Trophoblast cell (in vitro differentiated cells and primary cell): ENCODE data around the gene ZMYND8. TPM values are rescaled to one million over a fixed set of nuclear protein-coding genes. Genes with fewer than 3 reads are reported as not detected.

Experiments
- DNase-seq, 2 donors: peaks; one replicate each; pipeline ENCODE4 v3.0.0-alpha.2; 2016
- H2AFZ ChIP-seq: 2 replicates; pipeline ENCODE4 v1.6.1; 2013; ENCODE audit warnings: low read length, moderate library complexity, mild to moderate bottlenecking; ENCODE audit not compliant: insufficient read depth, poor library complexity
- H2AK5ac ChIP-seq: 2 replicates; pipeline ENCODE4 v1.6.1; 2013; ENCODE audit warnings: mild to moderate bottlenecking, low read length
- H2BK120ac ChIP-seq: 2 replicates; pipeline ENCODE4 v1.6.1; 2013; ENCODE audit warnings: low read length, mild to moderate bottlenecking, moderate library complexity; ENCODE audit not compliant: insufficient read depth, poor library complexity
- H2BK12ac ChIP-seq: 2 replicates; pipeline ENCODE4 v1.6.1; 2013; ENCODE audit warnings: mild to moderate bottlenecking, low read length, moderate library complexity
- H2BK5ac ChIP-seq: 2 replicates; pipeline ENCODE4 v1.6.1; 2013; ENCODE audit warnings: low read length, low read depth, moderate library complexity, mild to moderate bottlenecking; ENCODE audit not compliant: poor library complexity
- H3K14ac ChIP-seq: 2 replicates; pipeline ENCODE4 v1.6.1; 2013; ENCODE audit warnings: mild to moderate bottlenecking, low read length
- H3K18ac ChIP-seq: 2 replicates; pipeline ENCODE4 v1.6.1; 2013; ENCODE audit warnings: mild to moderate bottlenecking, low read length
- H3K23ac ChIP-seq: 2 replicates; pipeline ENCODE4 v1.6.1; 2013; ENCODE audit warnings: low read length
- H3K27ac ChIP-seq: 2 replicates; pipeline ENCODE4 v1.5.1; 2013; ENCODE audit warnings: low read depth, mild to moderate bottlenecking, inconsistent platforms, low read length, moderate library complexity
- H3K27me3 ChIP-seq: 2 replicates; pipeline ENCODE4 v1.6.1; 2013; ENCODE audit warnings: inconsistent platforms, mild to moderate bottlenecking, low read length, moderate library complexity; ENCODE audit not compliant: insufficient read depth
- H3K36me3 ChIP-seq, 2 experiments: 1 replicate in 1 of 2; 2 replicates in 1 of 2; pipeline ENCODE4 v1.6.1; 2013; ENCODE audit warnings: low read length in 2 of 2, mild to moderate bottlenecking in 2 of 2, moderate library complexity in 1 of 2; ENCODE audit not compliant: insufficient read depth in 2 of 2, control insufficient read depth in 1 of 2
- H3K4ac ChIP-seq: 2 replicates; pipeline ENCODE4 v1.6.1; 2013; ENCODE audit warnings: low read depth, mild to moderate bottlenecking, low read length, moderate library complexity
- H3K4me1 ChIP-seq, 2 experiments: 1 replicate in 1 of 2; 2 replicates in 1 of 2; pipeline ENCODE4 v1.6.1; 2013; ENCODE audit warnings: low read length in 2 of 2, mild to moderate bottlenecking in 2 of 2, moderate library complexity in 1 of 2; ENCODE audit not compliant: insufficient read depth in 2 of 2, control insufficient read depth in 1 of 2
- H3K4me2 ChIP-seq: 2 replicates; pipeline ENCODE4 v1.6.1; 2013; ENCODE audit warnings: inconsistent platforms, mild to moderate bottlenecking, low read length, moderate library complexity
- H3K4me3 ChIP-seq: 2 replicates; pipeline ENCODE4 v1.5.1; 2013; ENCODE audit warnings: mild to moderate bottlenecking, low read depth, low read length, inconsistent platforms
- H3K79me1 ChIP-seq: one replicate; pipeline ENCODE4 v1.6.1; 2013; ENCODE audit warnings: low read length
- H3K79me2 ChIP-seq: 2 replicates; pipeline ENCODE4 v1.6.1; 2013; ENCODE audit warnings: low read length, mild to moderate bottlenecking; ENCODE audit not compliant: control insufficient read depth, insufficient read depth, poor library complexity
- H3K9ac ChIP-seq: 2 replicates; pipeline ENCODE4 v1.6.1; 2013; ENCODE audit warnings: mild to moderate bottlenecking, low read length
- H3K9me3 ChIP-seq: 2 replicates; pipeline ENCODE4 v1.6.1; 2013; ENCODE audit warnings: low read depth, mild to moderate bottlenecking, control low read depth, inconsistent platforms, low read length; ENCODE audit not compliant: insufficient read depth
- H4K12ac ChIP-seq: 2 replicates; pipeline ENCODE4 v1.6.1; 2013; ENCODE audit warnings: low read depth, mild to moderate bottlenecking, low read length, moderate library complexity
- H4K8ac ChIP-seq: 2 replicates; pipeline ENCODE4 v1.6.1; 2013; ENCODE audit warnings: low read depth, mild to moderate bottlenecking, low read length, moderate library complexity
- H4K91ac ChIP-seq: one replicate; pipeline ENCODE4 v1.6.1; 2013; ENCODE audit warnings: low read depth, mild to moderate bottlenecking, low read length, moderate library complexity
- WGBS: extraction: QIAGEN DNeasy Blood & Tissue Kit; methylation state at CpG from one replicate; pipeline ENCODE4 v1.1.7; 2013; ENCODE audit warnings: missing lambda C conversion rate; ENCODE audit not compliant: insufficient read length, insufficient coverage; ENCODE audit errors: extremely low coverage; 5-methylcytosine and 5-hydroxymethylcytosine counted together
- polyA plus RNA-seq: library from polyadenylated mRNA; stranded (reverse); fragments of 200-250 nt; gene quantifications from 2 replicates; pipeline ENCODE4 v1.2.3, GENCODE V29; 2013

The ZMYND8 gene
- polyA plus RNA-seq = 44.5 and 45.1 TPM in 2 replicates

DNA sequence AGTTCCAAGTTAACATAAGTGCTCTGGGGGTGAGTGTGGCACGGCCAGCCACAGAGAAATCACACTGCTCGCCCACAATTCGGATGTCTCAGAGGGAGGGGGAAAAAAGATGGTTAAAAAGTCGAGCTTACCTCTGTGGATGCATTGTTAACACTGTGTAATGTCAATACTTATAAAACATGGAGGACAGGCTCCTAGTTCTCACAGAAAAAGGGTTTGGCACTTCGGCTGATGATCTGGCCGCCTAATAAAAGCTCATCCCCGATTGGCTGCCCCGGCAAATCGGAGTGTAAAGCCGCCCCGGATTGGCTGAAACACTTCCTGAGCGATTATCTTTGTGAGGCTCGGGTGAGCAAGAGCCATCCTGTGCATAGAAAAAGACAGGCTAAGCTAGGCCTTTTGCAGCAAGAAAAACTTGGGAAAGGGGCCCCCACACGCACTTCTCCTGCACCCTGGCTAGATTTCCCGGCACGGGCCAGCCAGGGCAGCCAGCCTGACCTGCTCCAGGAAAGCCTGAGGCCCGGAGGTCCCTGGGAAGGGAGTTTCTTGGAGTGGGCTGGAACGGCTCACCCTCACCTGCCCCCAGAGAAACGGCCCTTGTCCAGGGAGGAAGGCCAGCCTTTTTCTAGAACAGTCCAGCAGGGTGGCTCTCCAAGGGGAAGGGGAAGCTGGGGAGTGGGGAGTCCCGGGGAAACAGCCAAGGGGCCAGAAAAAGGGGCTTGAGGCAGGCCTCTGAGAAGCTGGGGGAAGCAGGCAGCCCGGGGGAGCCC, at the start of gene ZMYND8:
Gene ZMYND8 (minus strand): TSS at position 174 of the 770 bp plus-strand sequence. CDS start 29 bp downstream, at position 145.
- H2AFZ ChIP-seq = peak within 1 kb of the TSS; percentile 51
- H3K79me1 ChIP-seq = peaks cover 83% of the 10 kb centered on the region
- peak within 1 kb of the TSS; percentile 100 for H3K27ac ChIP-seq
- H3K79me2 ChIP-seq = peaks cover 42% of the 10 kb centered on the region
- H3K4ac ChIP-seq = peak within 1 kb of the TSS; percentile 98
- peak within 1 kb of the TSS; percentile 80 for H2AK5ac ChIP-seq
- peak within 1 kb of the TSS; percentile 93 for H4K8ac ChIP-seq
- H2BK120ac ChIP-seq = peak within 1 kb of the TSS; percentile 98
- peak within 1 kb of the TSS; percentile 94 for H3K18ac ChIP-seq
- no peak within 1 kb of the TSS for H3K23ac ChIP-seq
- H3K27me3 ChIP-seq = no peaks in the 10 kb centered on the region
- H3K9ac ChIP-seq = peak within 1 kb of the TSS; percentile 76
- peak; percentile 96 to 98 for DNase-seq
- H3K14ac ChIP-seq = peak within 1 kb of the TSS; percentile 93
- no CpG with 5 or more reads among the region's 21 CpGs for WGBS
- no peak within 1 kb of the TSS for H3K4me3 ChIP-seq
- peak within 1 kb of the TSS; percentile 89 for H2BK12ac ChIP-seq
- no peaks in the 10 kb centered on the region for H3K9me3 ChIP-seq
- H3K4me2 ChIP-seq = peak within 1 kb of the TSS; percentile 52
- peaks cover 53 to 72% of the 10 kb centered on the region in 2 experiments for H3K4me1 ChIP-seq
- H4K12ac ChIP-seq = peak within 1 kb of the TSS; percentile 88
- H4K91ac ChIP-seq = peak within 1 kb of the TSS; percentile 100
- peak within 1 kb of the TSS; percentile 100 for H2BK5ac ChIP-seq
- no peaks in the 10 kb centered on the region for H3K36me3 ChIP-seq

DNA sequence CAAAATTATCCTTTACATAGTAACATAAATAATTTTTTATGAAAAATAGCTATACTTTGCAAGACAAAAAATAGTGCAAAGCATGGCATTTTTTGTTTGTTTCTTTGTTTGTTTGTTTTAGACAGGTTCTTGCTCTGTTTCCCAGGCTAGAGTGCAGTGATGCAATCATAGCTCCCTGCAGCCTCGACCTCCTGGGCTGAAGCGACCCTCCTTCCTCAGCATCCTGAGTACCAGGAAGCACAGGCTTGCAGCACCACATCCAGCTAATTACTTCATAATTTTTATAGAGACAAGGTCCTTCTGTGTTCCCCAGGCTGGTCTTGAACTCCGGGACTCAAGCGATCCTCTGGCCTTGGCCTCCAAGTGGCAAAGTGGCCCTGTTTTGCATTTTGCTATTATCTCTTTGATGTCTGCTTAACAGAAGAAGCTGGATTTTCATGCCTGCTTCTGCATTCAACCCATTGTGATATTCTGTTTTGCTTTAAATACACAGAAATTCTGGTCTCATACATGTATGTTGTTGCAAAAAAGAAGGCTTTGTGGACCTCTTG, 49.4 kb upstream of the ZMYND8 start:
- DNase-seq = no peak
- H2BK5ac ChIP-seq = no peak overlapping the region
- H3K27me3 ChIP-seq = no peaks in the 10 kb centered on the region
- no peak overlapping the region for H3K4me2 ChIP-seq
- H4K91ac ChIP-seq = no peak overlapping the region
- H2AFZ ChIP-seq = no peak overlapping the region
- no peak overlapping the region for H3K4me3 ChIP-seq
- H3K23ac ChIP-seq = no peak overlapping the region
- H3K4me1 ChIP-seq = no peaks in the 10 kb centered on the region
- no peak overlapping the region for H3K27ac ChIP-seq
- H3K14ac ChIP-seq = no peak overlapping the region
- no peak overlapping the region for H3K4ac ChIP-seq
- no peaks in the 10 kb centered on the region for H3K79me2 ChIP-seq
- no peak overlapping the region for H2AK5ac ChIP-seq
- H3K18ac ChIP-seq = no peak overlapping the region
- no peak overlapping the region for H3K9ac ChIP-seq
- no peaks in the 10 kb centered on the region for H3K36me3 ChIP-seq
- no peak overlapping the region for H2BK12ac ChIP-seq
- WGBS = no CpG with 5 or more reads among the region's 4 CpGs
- H3K9me3 ChIP-seq = peaks cover 3% of the 10 kb centered on the region
- H4K12ac ChIP-seq = no peak overlapping the region
- no peak overlapping the region for H4K8ac ChIP-seq
- no peaks in the 10 kb centered on the region for H3K79me1 ChIP-seq
- no peak overlapping the region for H2BK120ac ChIP-seq

DNA sequence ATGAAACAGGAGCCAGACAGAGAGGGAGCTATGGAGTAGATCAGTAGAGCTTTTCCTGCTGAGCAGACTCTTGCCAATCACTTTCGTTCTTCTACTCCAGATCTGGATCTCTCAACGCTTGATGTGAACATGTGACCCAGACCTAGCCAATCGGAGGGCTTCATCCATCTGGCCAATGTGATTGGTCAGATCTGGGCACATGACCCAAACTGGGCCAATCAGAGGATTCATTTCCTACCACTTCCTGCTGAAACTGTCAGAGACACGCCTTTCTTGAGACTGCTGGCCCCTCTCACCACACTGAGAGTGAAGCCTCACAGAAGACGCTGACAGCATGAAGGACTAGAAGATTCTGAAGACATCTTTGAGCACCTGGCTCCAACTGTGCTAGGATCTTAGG, 44.2 kb upstream of the ZMYND8 start:
- H2BK12ac ChIP-seq = no peak overlapping the region
- H2AFZ ChIP-seq = no peak overlapping the region
- no peak overlapping the region for H3K9ac ChIP-seq
- H4K12ac ChIP-seq = no peak overlapping the region
- H2BK5ac ChIP-seq = no peak overlapping the region
- no peaks in the 10 kb centered on the region for H3K27me3 ChIP-seq
- H3K79me1 ChIP-seq = peaks cover 1% of the 10 kb centered on the region
- no peak overlapping the region for H3K14ac ChIP-seq
- WGBS = no CpG with 5 or more reads among the region's 5 CpGs
- no peaks in the 10 kb centered on the region for H3K9me3 ChIP-seq
- no peak overlapping the region for H3K4me2 ChIP-seq
- H3K23ac ChIP-seq = no peak overlapping the region
- no peaks in the 10 kb centered on the region for H3K4me1 ChIP-seq
- H3K4ac ChIP-seq = no peak overlapping the region
- no peak overlapping the region for H2AK5ac ChIP-seq
- H3K18ac ChIP-seq = no peak overlapping the region
- no peak overlapping the region for H2BK120ac ChIP-seq
- H3K36me3 ChIP-seq = no peaks in the 10 kb centered on the region
- H4K91ac ChIP-seq = no peak overlapping the region
- DNase-seq = no peak
- H3K27ac ChIP-seq = no peak overlapping the region
- no peaks in the 10 kb centered on the region for H3K79me2 ChIP-seq
- H4K8ac ChIP-seq = no peak overlapping the region
- H3K4me3 ChIP-seq = no peak overlapping the region

DNA sequence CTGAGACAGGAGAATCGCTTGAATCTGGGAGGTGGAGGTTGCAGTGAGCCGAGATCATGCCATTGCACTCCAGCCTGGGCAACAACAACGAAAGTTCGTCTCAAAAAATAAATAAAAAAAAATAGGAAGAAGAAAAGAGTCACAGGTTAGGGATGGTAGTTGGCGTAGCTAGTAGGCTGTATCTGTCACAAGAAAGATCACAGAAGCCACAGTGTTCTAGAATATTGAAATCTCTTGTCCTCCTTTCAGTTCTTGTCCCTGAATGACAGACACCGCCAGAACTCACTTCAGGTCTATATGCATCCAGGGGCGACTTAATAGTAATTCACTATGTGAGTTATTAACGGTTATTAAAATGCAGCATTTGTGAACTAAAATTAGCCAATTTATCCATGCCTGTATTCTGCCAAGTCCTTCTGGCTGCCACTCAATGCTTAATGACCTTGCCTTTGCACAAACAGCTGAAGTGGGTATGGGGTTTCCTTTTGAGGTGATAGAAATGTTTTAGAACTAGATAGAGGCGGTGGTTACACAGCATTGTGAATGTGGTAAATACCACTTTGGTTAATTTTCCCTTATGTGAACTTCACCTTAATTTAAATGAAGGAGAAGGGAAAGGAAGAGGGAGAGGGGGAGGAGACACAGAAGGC, 41.3 kb upstream of the ZMYND8 start:
- no peak overlapping the region for H2BK12ac ChIP-seq
- no peaks in the 10 kb centered on the region for H3K79me2 ChIP-seq
- H3K9ac ChIP-seq = no peak overlapping the region
- no peak overlapping the region for H3K4me3 ChIP-seq
- H3K4me2 ChIP-seq = no peak overlapping the region
- H3K36me3 ChIP-seq = no peaks in the 10 kb centered on the region
- H3K9me3 ChIP-seq = no peaks in the 10 kb centered on the region
- DNase-seq = no peak
- H3K27ac ChIP-seq = no peak overlapping the region
- H3K23ac ChIP-seq = no peak overlapping the region
- H2BK5ac ChIP-seq = no peak overlapping the region
- H4K8ac ChIP-seq = no peak overlapping the region
- no peak overlapping the region for H4K91ac ChIP-seq
- peaks cover 1% of the 10 kb centered on the region for H3K79me1 ChIP-seq
- H2AFZ ChIP-seq = no peak overlapping the region
- no peak overlapping the region for H2BK120ac ChIP-seq
- no peak overlapping the region for H3K18ac ChIP-seq
- no peak overlapping the region for H3K4ac ChIP-seq
- H3K4me1 ChIP-seq = no peaks in the 10 kb centered on the region
- no peak overlapping the region for H2AK5ac ChIP-seq
- H4K12ac ChIP-seq = no peak overlapping the region
- no peaks in the 10 kb centered on the region for H3K27me3 ChIP-seq
- no CpG with 5 or more reads among the region's 9 CpGs for WGBS
- no peak overlapping the region for H3K14ac ChIP-seq
